GM12878 (cell line): ENCODE results near the gene ZNF165.

Source experiments
- BHLHE40 ChIP-seq, 2 experiments: fragments of 450-650 bp in 1 of 2; IDR thresholded peaks; 2 replicates each; pipeline ENCODE4 v1.6.1; 2011 to 2017; ENCODE audit warnings: low read depth in 2 of 2, borderline replicate concordance in 1 of 2, improper control_type of control experiment in 1 of 2, low read length in 1 of 2, mild to moderate bottlenecking in 1 of 2
- GABPA ChIP-seq: IDR thresholded peaks from 2 replicates; pipeline ENCODE4 v1.6.1; 2014; ENCODE audit warnings: antibody characterized with exemption, low read depth, mild to moderate bottlenecking, inconsistent platforms
- MYC ChIP-seq: IDR thresholded peaks from 2 replicates; pipeline ENCODE4 v1.6.1; 2011; ENCODE audit warnings: mild to moderate bottlenecking, low read length, moderate library complexity, inconsistent platforms; ENCODE audit not compliant: insufficient read depth, insufficient replicate concordance, insufficient read length, severe bottlenecking
- POLR2AphosphoS5 ChIP-seq: IDR thresholded peaks from 2 replicates; pipeline ENCODE4 v1.6.1; 2011; ENCODE audit warnings: mild to moderate bottlenecking, low read length, inconsistent platforms
- RAD51 ChIP-seq: fragments of 450-650 bp; IDR thresholded peaks from 2 replicates; pipeline ENCODE4 v1.6.1; 2016; ENCODE audit warnings: moderate library complexity, mild to moderate bottlenecking, inconsistent platforms
- ZNF384 ChIP-seq: IDR thresholded peaks from 2 replicates; pipeline ENCODE4 v1.6.1; 2012; ENCODE audit warnings: low read depth, mild to moderate bottlenecking, low read length, improper control_type of control experiment, borderline replicate concordance
- TF ChIP-seq, protein P1 (sequence below), 3 experiments: IDR thresholded peaks in 2 of 3; conservative IDR thresholded peaks in 1 of 3; 2 replicates each; pipeline ENCODE4 v1.5.1; 2011; ENCODE audit warnings: low read depth in 3 of 3, low read length in 3 of 3, mild to moderate bottlenecking in 3 of 3, control low read depth in 2 of 3, moderate library complexity in 2 of 3, inconsistent platforms in 1 of 3, mixed read lengths in 1 of 3; ENCODE audit not compliant: control insufficient read depth in 2 of 3, insufficient read depth in 1 of 3; ENCODE audit errors: extremely low read depth in 1 of 3
- TF ChIP-seq, protein P2 (sequence below): fragments of 450-650 bp; IDR thresholded peaks from 2 replicates; pipeline ENCODE4 v1.6.1; 2017; ENCODE audit warnings: borderline replicate concordance
- TF ChIP-seq, protein P3 (sequence below): fragments of 450-650 bp; IDR thresholded peaks from 2 replicates; pipeline ENCODE4 v1.6.1; 2016; ENCODE audit warnings: mild to moderate bottlenecking, moderate library complexity, borderline replicate concordance

DNA sequence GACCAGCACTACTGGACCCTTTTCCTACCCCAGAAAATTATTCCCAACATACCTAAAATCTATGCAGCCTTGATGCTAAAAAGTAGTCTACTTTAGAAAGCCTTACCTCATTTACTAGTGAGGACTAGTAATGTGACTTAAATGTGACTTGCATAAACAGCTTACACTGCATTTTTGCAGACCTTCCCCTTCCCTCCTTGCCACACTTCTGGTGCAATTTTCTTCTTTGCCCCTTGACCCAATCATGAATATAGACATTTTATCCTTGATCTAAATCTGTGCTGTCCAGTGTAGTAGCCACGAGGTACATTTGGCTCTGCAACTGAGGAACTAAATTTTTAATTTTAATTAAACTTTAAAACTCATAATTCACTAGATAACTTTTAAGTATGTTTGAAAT, 54.3 kb downstream of the ZNF165 start:
- no peak for TF ChIP-seq GABPA
- TF ChIP-seq, protein P1, sequence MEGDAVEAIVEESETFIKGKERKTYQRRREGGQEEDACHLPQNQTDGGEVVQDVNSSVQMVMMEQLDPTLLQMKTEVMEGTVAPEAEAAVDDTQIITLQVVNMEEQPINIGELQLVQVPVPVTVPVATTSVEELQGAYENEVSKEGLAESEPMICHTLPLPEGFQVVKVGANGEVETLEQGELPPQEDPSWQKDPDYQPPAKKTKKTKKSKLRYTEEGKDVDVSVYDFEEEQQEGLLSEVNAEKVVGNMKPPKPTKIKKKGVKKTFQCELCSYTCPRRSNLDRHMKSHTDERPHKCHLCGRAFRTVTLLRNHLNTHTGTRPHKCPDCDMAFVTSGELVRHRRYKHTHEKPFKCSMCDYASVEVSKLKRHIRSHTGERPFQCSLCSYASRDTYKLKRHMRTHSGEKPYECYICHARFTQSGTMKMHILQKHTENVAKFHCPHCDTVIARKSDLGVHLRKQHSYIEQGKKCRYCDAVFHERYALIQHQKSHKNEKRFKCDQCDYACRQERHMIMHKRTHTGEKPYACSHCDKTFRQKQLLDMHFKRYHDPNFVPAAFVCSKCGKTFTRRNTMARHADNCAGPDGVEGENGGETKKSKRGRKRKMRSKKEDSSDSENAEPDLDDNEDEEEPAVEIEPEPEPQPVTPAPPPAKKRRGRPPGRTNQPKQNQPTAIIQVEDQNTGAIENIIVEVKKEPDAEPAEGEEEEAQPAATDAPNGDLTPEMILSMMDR (IDR thresholded peaks at IDR 0.05 in 2 of 3, conservative IDR thresholded peaks at IDR 0.05 in 1 of 3; ENCODE audit: control insufficient read depth in 2 of 3, extremely low read depth in 1 of 3, insufficient read depth in 1 of 3, low read depth in 3 of 3, low read length in 3 of 3), result no peak
- no peak for TF ChIP-seq ZNF384
- TF ChIP-seq, protein P2, sequence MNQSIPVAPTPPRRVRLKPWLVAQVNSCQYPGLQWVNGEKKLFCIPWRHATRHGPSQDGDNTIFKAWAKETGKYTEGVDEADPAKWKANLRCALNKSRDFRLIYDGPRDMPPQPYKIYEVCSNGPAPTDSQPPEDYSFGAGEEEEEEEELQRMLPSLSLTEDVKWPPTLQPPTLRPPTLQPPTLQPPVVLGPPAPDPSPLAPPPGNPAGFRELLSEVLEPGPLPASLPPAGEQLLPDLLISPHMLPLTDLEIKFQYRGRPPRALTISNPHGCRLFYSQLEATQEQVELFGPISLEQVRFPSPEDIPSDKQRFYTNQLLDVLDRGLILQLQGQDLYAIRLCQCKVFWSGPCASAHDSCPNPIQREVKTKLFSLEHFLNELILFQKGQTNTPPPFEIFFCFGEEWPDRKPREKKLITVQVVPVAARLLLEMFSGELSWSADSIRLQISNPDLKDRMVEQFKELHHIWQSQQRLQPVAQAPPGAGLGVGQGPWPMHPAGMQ, result no peak
- no peak for TF ChIP-seq RAD51
- TF ChIP-seq, protein P3, sequence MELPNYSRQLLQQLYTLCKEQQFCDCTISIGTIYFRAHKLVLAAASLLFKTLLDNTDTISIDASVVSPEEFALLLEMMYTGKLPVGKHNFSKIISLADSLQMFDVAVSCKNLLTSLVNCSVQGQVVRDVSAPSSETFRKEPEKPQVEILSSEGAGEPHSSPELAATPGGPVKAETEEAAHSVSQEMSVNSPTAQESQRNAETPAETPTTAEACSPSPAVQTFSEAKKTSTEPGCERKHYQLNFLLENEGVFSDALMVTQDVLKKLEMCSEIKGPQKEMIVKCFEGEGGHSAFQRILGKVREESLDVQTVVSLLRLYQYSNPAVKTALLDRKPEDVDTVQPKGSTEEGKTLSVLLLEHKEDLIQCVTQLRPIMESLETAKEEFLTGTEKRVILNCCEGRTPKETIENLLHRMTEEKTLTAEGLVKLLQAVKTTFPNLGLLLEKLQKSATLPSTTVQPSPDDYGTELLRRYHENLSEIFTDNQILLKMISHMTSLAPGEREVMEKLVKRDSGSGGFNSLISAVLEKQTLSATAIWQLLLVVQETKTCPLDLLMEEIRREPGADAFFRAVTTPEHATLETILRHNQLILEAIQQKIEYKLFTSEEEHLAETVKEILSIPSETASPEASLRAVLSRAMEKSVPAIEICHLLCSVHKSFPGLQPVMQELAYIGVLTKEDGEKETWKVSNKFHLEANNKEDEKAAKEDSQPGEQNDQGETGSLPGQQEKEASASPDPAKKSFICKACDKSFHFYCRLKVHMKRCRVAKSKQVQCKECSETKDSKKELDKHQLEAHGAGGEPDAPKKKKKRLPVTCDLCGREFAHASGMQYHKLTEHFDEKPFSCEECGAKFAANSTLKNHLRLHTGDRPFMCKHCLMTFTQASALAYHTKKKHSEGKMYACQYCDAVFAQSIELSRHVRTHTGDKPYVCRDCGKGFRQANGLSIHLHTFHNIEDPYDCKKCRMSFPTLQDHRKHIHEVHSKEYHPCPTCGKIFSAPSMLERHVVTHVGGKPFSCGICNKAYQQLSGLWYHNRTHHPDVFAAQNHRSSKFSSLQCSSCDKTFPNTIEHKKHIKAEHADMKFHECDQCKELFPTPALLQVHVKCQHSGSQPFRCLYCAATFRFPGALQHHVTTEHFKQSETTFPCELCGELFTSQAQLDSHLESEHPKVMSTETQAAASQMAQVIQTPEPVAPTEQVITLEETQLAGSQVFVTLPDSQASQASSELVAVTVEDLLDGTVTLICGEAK, result no peak
- no peak for TF ChIP-seq MYC
- no peak for TF ChIP-seq BHLHE40 (IDR thresholded peaks at IDR 0.05; ENCODE audit: borderline replicate concordance in 1 of 2, low read depth in 2 of 2, low read length in 1 of 2)
- no peak for TF ChIP-seq POLR2AphosphoS5
